NOMO-1 (cell line): ENCODE results near the gene TMEM92.
A peak's percentile ranks its signal among the peaks of the same experiment; 100 is the strongest.

ENCODE experiments used
- DNase-seq, 2 experiments: peaks; one replicate each; lab custom pipeline; 2025; ENCODE audit not compliant: unreplicated experiment in 2 of 2; lab: John Stamatoyannopoulos, UW

TMEM92 gene

GRCh38 chr17:50274142-50274896, at the start of gene TMEM92:
TMEM92 (plus strand) TSS chr17:50274466; CDS start chr17:50274502, 36 bp downstream.
- DNase-seq: no peak

- DNase-seq: no peak
These were observed 48.5 kb upstream of the TMEM92 start for GRCh38 chr17:50225701-50226240.

GRCh38 chr17:50234581-50234980, 39.7 kb upstream of the TMEM92 start:
- no peak for DNase-seq

GRCh38 chr17:50237901-50238300, 36.4 kb upstream of the TMEM92 start:
- DNase-seq: no peak

GRCh38 chr17:50238601-50239280, 35.5 kb upstream of the TMEM92 start:
- peak in 1 of 2 experiments; percentile 27 for DNase-seq

GRCh38 chr17:50239937-50240336, 34.3 kb upstream of the TMEM92 start:
- DNase-seq: no peak

GRCh38 chr17:50240851-50241250, 33.4 kb upstream of the TMEM92 start:
- DNase-seq: no peak

GRCh38 chr17:50241431-50241830, 32.8 kb upstream of the TMEM92 start:
- no peak for DNase-seq

- no peak for DNase-seq
These were observed 29.5 kb upstream of the TMEM92 start for GRCh38 chr17:50244771-50245170.

- DNase-seq: no peak
These were observed 26.0 kb upstream of the TMEM92 start for GRCh38 chr17:50248255-50248654.

- no peak for DNase-seq
These were observed 21.5 kb upstream of the TMEM92 start for GRCh38 chr17:50252781-50253180.

- no peak for DNase-seq
These were observed 18.3 kb upstream of the TMEM92 start for GRCh38 chr17:50255766-50256635.

- DNase-seq: no peak
These were observed 17.2 kb upstream of the TMEM92 start for GRCh38 chr17:50256826-50257618.

GRCh38 chr17:50257676-50258224, 16.5 kb upstream of the TMEM92 start:
- DNase-seq: no peak

GRCh38 chr17:50258647-50259476, 15.4 kb upstream of the TMEM92 start:
- DNase-seq: no peak

GRCh38 chr17:50259477-50260324, 14.6 kb upstream of the TMEM92 start:
- DNase-seq: no peak

- no peak for DNase-seq
These were observed 13.8 kb upstream of the TMEM92 start for GRCh38 chr17:50260501-50260911.
